Measurements from ENCODE around the gene KLHDC3.

GRCh38 chr6:43007126-43007525, 6.9 kb upstream of the KLHDC3 start:
- TF ChIP-seq CTCF (IDR thresholded peaks at IDR 0.05) (no peak), POLR2A (IDR thresholded peaks at IDR 0.05) (no peak)

Data from body of pancreas (tissue), 4 donors.